KG1 (cell line): ENCODE data around the gene SPEM1.
"Not testable (repeated sequence)": the region's sequence is repeated elsewhere in the genome, so short reads cannot be mapped to it uniquely, and the experiment has no call there.

Experiments used
- DNase-seq: peaks from one replicate; lab custom pipeline; 2025; lab: John Stamatoyannopoulos, UW

SPEM1 gene

DNA sequence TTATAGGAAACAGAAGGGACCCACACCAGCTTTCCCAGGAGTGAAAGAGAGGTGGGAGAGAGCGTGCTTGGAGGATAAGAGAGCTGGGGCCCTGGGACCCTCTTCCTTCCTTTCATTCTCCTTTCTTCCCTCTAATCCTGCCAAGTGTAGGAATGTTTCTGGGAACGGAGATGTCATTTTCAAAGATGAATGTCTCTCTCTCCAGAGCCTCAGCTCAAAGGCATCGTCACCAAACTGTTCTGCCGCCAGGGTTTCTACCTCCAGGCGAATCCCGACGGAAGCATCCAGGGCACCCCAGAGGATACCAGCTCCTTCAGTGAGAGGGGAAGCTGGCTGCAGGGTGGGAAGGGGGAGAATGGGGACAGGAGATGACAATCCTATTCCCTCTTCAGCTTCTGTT, 21.1 kb downstream of the SPEM1 start:
- DNase-seq, result no peak

DNA sequence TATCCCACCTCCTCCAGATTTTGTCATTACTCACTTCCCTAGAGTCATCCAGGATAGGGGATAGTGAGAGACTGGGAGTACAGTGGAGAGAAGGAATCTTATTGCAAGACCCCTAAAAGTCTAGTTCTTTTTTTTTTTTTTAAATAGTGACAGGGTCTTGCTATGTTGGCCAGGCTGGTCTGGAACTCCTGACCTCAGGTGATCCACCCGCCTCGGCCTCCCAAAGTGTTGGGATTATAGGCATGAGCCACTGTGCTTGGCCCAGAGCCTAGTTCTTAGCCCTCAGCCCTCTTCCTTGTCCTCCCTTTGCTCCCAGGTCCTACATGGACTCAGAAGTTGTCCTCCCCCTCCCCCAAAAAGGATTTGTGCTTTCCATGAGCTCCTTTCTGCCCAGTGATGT, 22.0 kb downstream of the SPEM1 start:
- no peak for DNase-seq

- DNase-seq, result no peak
Measured at GRCh38 chr17:7443499-7444485, 23.7 kb downstream of the SPEM1 start.

DNA sequence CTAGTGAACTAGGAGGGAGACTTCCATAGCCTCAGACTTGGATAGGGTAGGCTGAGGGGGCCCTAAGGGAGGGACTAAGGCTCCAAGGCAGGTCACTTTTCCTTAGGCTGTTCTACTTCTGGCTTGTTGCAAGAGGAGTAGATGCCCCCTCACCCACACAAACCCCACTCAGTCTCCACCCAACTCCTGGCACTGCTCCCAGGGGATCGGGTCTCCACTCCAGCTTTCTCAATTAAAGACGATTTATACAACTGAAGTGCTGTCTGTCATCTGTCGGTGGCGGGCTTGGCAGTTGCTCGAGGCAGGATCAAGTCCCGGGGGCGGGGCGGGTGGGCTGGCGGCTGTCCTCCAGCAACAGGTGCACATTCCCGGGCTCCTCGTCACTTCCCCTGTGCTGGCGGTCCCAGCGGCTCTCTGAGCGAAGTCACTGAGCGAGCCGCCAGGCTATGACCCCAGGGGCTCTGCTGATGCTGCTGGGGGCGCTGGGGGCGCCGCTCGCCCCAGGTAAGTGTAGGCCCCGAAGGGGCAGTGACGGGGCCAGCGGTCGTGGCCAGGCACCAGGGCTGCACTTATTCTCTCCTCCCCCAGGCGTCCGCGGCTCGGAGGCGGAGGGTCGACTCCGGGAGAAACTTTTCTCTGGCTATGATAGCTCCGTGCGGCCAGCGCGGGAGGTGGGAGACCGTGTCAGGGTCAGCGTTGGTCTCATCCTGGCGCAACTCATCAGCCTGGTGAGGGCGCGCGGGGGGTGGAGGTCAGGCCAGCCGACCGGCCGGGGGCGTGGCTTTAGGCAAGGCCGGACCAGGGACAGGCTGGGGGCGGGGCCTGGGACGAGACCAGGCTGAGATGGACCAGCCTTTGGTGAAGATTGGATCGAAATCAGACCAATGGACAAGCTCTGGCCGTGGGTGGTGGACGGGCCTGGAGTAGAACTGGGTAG, 24.8 kb downstream of the SPEM1 start, which contains the start of gene CHRNB1:
Gene CHRNB1, plus strand, starts transcription at position 380 of the 937 bp plus-strand sequence. Its CDS starts 67 bp downstream, at position 447.
- no peak for DNase-seq

- DNase-seq, result no peak
Measured at GRCh38 chr17:7445619-7445968, 25.5 kb downstream of the SPEM1 start.

DNA sequence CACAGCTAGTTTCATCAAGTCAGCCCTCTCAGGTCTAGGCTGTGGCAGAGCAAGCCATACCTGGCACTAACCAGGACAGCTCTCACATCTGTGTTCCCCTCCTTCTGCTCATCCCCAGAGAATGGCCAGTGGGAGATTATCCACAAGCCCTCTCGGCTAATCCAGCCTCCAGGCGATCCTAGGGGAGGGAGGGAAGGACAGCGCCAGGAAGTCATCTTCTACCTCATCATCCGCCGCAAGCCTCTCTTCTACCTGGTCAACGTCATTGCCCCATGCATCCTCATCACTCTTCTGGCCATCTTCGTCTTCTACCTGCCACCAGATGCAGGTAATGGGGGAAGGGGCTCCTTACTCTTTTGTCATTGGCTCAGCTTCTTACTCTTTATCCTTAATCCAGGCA, 28.3 kb downstream of the SPEM1 start:
- DNase-seq, result no peak

DNA sequence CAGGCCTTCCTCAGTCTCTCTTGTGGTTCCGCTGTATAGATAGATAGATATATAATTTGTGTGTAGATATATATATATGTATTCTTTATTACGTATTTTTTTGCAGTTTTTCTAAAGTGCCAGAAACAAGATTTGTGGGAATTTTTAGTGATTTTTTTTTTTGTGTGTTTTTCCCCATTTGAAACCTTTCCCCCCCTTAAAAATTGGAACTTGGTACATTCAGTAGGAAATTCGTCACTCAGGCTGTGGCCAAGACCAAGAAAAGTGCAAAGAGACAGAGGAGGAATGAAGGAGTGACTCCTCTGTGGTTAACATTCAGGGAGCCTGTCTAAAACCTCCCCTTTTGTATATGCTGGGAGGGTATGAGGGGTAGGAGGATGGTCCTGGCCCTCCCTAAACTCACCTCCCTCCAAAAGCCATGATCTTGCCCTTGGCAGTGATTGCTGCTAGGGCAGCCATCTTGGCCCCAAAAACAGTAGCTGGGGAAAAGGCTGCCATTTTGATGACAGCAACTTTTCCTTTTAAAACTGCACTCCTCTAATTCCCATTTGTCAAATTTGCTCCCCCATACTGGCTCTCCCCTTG, 39.9 kb downstream of the SPEM1 start:
- DNase-seq, result no peak

- DNase-seq, result no peak
Measured at GRCh38 chr17:7460850-7461660, 40.9 kb downstream of the SPEM1 start.

DNA sequence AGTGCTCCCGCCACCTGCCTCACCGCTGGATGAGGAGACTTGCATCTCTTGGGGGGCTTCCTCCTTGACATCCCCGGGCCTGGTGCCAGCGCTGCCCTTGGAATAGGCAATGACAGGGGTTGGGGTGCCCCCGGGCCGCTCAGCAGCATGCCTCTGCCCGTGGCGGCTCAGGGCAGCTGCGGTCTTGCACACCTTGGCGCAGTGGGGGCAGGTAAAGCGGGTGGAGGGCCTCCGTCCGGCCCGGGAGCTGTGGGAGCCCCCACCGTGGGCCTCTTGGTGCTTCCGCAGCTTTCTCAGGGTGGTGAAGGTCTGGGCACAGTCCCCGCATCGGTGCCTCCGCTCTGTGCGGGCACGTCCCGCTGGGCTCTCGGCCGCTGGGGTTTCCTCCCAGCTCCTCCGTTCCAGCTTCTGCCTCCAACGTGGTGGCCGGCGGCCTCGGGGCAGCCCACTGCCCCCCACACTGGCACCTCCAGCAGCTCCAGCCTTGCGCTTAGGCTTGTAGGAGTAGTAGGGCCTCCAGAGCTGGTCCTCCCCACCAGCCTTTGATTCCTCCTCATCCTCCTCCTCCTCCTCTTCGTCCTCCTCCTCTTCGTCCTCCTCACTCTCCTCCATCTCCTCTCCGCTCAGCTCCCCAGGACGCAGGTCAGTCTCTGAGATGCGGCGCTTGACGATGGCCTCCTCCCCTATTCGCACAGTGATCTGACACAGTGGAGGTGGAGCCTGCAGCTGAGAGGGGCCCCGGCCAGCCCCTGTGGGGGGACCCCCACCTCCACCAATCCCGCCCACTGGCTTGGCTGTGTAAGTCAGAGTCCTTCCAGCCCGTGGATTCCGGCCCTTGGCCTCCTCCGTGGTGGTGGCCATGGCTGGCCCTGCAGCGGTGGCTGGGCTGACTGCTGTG, 42.6 kb downstream of the SPEM1 start:
- DNase-seq, result no peak

GRCh38 chr17:7463372-7463846, 43.3 kb downstream of the SPEM1 start:
- DNase-seq, result no peak

DNA sequence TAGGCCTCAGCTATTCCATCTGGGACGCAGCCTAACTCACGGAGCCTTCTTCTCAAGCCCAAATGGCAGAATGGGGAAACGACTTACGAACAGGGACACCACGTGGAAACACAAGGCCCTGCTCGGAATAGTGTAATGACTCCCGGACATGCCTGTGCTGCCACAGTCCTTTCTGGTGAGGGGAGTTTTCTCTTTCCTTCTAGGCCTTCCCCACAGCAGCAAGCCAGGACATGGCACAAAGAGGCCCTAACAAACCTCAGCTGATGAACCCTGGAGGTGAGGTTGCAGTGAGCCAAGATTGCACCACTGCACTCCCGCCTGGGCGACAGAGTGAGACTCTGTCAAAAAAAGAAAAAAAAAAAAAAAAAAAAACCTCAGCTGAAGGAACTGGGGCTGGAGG, 44.0 kb downstream of the SPEM1 start:
- DNase-seq, result no peak

DNA sequence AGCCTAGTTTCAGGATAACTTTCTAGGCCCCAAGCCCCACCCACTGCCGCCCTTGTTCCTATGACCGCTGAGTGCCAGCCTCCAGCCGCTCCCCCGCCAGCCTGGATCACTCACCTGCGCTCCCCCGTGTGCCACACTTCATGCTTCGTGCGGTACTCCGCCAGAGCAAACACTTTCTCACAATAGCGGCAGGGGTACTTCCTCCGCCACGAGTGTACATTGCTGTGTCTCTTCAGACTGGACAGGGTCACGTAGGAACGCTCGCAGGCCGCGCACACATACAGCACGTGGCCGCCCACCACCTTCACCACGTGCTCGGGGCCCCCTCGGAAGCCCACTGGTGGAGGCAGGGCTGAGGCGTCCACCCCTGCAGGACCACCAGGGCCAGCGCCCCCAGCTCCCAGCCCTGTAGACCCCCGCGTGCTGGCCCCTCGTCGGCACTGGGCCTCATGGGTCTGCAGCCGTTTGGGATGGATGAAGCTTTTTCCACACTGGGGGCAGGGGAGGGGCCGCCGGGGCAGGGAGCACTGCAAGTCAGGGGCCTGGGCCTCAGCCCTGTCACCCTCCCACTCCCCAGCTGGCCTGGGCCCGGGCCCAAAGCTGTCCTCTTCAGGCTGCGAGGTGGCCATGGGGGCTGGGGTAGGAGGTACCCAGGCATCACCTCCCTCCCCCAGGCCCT, 45.6 kb downstream of the SPEM1 start:
- no peak for DNase-seq

GRCh38 chr17:7466318-7466638, 46.2 kb downstream of the SPEM1 start:
- DNase-seq, result no peak

- no peak for DNase-seq
Measured at GRCh38 chr17:7466639-7467341, 46.7 kb downstream of the SPEM1 start.

DNA sequence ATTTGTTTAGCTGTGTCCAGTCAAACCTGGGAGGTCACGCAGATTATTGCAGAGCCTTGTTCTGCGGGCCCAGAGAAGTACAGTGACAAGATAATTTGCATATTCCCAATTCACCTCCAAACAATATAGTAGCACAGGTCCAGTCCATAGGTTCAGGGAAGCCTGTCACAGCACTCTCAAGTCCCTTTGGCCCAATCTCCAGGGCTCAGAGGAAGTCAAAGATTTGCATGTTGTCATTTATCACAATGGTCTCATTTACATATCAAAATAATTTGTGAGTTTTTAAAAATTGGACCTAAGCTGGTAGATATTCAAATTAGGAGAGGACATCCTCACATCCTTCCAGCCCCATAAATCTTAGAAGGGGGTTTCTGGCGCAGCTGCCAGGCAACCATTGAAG, 47.4 kb downstream of the SPEM1 start:
- DNase-seq, result no peak

GRCh38 chr17:7468290-7468689, 48.2 kb downstream of the SPEM1 start:
- DNase-seq, result no peak

- no peak for DNase-seq
Measured at GRCh38 chr17:7468804-7469389, 48.8 kb downstream of the SPEM1 start.

DNA sequence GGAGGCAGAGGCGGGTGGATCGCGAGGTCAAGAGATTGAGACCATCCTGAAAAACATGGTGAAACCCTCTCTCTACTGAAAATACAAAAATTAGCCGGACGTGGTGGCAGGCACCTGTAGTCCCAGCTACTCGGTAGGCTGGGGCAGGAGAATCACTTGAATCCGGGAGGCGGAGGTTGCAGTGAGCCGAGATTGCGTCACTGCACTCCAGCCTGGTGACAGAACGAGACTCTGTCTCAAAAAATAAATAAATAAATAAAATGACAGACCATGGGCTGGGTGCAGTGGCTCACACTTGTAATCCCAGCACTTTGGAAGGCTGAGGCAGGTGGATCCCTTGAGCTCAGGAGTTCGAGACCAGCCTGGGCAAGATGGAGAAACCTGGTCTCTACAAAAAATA, 49.7 kb downstream of the SPEM1 start:
- DNase-seq, result not testable (repeated sequence)

DNA sequence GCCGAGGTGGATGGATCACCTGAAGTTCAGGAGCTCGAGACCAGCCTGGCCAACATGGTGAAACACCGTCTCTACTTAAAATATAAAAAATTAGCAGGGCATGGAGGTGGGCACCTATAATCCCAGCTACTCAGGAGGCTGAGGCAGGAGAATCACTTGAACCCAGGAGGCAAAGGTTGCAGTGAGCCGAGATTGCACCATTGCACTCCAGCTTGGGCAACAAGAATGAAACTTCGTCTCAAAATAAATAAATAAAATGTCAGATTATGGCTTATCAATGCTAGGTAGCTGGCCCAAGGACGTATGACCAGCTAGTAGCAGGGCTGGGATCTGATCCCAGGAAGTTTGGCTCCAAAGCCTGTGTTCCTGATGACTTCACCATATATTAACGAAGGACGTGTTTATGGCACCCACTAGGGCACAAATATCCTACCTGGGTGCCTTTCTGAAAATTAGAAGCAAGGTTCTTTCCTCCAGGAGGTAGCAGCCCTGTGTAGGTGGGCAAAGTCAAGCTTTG, 50.4 kb downstream of the SPEM1 start:
- DNase-seq, result not testable (repeated sequence)
